Suppressor macrophage treated with lipopolysaccharide for 1 hour (primary cell): ENCODE data around the gene BTBD9.

Experiments
- DNase-seq, 3 donors: peaks; one replicate each; pipeline ENCODE4 v3.0.0-alpha.2; 2020 to 2022

BTBD9 gene

DNA sequence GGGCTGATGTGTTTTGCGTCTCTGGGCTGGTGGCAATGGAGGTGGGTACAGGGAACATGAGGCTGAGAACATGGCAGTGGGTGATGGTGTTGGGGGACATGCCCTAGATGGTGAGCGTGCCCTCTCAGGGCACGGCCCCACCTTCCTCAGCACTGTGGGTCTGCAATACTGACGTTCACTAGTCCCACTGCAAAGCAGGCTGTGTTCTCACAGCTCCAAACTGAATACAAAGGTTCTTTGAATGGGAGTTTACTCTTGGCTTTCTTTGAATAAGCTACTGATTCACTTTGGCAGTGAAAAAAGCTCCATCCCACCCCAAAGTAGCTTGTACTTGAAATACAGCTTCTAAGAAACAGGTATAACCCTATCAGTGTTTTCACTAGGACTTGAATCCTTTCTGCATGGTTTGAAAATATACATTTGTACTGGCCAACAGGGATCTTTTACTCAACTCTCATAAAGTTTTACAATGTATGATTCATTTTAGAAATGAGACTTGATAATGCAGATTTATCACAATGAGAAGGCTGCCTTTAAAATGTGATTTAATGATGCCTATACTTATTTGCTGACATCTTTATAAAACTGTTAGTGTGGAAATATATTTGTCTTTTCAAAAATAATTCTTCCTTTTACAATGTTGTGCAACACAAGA, 419.5 kb downstream of the BTBD9 start:
- no peak for DNase-seq

DNA sequence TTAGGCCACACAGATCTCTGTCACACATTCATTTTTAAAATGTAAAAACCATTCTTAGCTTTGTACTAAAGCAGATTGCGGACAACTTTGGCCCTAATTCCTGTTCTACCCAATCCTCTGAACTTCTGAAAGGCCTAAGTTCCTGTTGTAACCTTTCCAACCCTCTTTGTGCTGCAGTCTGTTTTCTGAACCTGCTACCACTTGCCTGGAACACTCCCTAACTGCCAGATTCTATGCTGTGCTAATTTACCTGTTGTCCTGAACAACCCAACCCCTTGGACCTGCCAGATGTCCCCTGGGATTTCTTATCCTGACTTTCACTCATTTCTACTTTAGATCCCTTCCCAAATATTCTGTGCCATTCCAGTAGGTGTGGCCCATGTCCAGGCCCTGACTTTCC, 421.5 kb downstream of the BTBD9 start:
- DNase-seq: no peak

DNA sequence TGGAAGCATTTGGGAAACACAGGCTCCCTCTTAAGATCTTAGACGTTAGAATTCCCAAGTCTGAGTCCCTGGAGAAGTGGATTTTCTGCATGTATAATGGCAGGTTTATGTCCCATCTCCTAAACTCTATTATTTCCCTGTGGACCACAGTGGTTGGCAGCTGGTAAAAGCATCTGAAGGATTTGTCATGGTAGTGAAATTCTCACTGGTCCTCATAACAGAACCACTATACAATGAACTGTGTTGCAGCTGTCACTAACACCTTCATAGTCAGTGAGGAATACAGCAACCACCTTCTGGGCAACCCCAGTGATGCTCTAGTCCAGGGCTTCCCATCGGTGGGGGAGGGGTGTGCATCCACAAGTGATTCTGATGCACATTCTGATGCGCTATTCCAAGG, 423.3 kb downstream of the BTBD9 start:
- no peak for DNase-seq

GRCh38 chr6:38215651-38216311, 423.9 kb downstream of the BTBD9 start:
- DNase-seq: no peak

GRCh38 chr6:38215225-38215624, 424.5 kb downstream of the BTBD9 start:
- no peak for DNase-seq

GRCh38 chr6:38214159-38214558, 425.6 kb downstream of the BTBD9 start:
- no peak for DNase-seq

GRCh38 chr6:38213251-38213658, 426.5 kb downstream of the BTBD9 start:
- DNase-seq: no peak

DNA sequence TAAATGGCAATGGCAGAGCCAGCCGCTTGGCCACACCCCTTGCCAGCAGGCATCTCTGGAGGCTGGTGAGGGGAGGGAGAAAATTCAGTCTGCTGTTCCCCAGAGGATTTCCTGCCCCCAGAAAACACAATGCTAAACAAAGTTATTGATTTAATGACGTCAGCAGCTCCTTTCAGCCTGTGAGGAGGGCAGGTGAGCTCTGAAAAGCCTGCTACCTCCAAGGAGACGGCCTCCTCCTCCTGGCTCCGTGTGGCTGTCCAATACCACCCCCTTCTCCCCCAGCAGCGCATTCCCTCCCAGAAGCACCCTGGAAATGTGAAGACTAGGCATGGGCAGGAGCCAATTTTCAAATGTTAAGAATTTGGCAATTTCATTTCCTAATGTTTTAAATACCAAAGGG, 427.1 kb downstream of the BTBD9 start:
- DNase-seq: no peak

- no peak for DNase-seq
These were observed 427.6 kb downstream of the BTBD9 start for GRCh38 chr6:38212116-38212515.

DNA sequence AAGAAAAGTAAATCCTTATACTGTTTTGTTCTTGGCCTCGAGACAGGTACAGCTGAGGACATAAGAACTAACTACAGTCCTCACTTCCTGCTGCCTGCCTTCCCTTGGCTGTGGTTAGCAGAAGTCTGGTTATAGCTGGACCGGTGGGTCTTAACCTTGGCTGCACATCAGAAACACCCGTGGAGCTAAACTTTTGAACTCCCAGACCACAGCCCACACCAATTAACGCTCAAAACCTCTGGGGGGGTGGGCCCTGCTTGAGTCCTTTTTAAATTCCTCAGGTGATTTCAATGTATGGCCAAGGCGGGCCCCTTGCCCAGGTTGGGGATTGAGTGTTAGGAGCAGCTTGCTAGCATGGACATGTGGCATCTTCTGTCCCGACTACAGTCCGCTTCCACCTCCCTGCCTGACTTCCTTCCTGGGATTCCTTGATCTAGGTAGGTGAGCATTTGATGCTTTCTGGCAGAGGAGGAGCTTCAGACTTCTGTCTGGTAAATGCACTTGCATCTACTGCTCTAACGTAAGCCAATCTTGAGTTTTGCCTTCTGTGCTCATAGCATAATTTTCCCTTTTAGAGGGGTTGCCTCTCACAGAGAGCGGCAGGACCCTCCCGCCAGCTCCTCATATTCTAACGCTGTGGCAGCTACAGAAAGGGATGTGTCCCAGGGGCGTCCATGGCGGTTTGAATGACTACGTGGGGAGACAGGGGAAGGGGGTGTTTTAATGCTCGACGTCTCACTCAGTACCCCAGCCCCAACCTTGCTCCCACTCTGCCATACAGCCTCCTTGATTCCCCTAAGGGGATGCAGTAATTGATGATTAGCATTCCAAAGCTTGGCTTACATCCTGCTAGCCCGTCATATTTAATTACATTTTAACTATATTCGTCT, 430.1 kb downstream of the BTBD9 start:
- DNase-seq: no peak

GRCh38 chr6:38208028-38208427, 431.7 kb downstream of the BTBD9 start:
- DNase-seq: no peak

DNA sequence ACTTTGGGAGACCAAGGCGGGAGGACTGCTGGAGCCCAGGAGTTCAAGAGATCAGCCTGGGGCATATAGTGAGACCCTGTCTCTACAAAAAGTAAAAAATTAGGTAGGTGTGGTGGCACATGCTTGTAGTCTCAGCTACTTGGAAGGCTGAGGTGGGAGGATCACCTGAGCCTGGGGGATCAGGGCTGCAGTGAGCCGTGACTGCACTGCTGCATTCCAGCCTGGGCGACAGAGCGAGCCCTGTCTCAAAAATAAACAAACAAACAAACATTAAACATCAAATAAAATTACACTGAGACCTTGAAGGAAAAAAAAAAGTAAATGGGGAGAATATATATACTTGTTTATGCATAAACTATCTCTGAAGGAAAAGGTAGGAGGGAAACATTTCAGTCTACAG, 432.4 kb downstream of the BTBD9 start:
- DNase-seq: no peak

DNA sequence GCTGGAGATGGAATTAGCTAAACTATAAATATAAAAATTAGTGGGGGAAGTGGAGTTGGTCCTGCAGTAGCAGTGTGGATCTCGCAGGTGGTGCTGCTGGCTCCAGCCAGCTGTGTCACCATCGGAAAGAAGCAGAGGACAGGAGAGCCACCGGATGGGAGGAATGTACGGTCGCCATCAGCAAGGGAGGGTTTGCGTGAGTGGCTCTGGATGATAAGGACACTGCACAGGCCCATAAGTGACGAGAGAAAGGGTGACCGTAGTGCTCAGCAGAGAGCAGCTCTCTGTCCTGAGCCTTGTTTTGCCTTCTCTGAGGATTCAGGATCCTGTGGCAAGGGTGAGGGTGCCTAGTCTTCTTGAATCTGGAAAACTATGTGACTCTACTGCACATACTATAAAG, 441.5 kb downstream of the BTBD9 start:
- no peak for DNase-seq

GRCh38 chr6:38195113-38195635, 444.6 kb downstream of the BTBD9 start:
- DNase-seq: no peak

GRCh38 chr6:38194589-38194988, 445.1 kb downstream of the BTBD9 start:
- no peak for DNase-seq

DNA sequence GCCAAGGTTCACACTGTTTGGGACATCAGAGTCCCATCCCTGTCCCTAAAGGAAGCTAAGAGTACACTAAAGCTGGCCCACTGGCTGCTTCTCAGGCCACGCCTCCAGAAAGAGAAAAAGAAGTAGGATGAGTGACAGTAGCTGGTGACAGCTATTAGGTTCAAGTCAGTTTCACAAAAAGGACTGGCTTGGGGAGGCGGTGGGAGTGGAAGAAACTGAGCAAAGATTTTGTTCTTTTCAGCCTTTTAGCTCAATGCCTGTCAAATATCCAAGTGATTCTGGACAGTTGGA, 445.5 kb downstream of the BTBD9 start:
- no peak for DNase-seq

DNA sequence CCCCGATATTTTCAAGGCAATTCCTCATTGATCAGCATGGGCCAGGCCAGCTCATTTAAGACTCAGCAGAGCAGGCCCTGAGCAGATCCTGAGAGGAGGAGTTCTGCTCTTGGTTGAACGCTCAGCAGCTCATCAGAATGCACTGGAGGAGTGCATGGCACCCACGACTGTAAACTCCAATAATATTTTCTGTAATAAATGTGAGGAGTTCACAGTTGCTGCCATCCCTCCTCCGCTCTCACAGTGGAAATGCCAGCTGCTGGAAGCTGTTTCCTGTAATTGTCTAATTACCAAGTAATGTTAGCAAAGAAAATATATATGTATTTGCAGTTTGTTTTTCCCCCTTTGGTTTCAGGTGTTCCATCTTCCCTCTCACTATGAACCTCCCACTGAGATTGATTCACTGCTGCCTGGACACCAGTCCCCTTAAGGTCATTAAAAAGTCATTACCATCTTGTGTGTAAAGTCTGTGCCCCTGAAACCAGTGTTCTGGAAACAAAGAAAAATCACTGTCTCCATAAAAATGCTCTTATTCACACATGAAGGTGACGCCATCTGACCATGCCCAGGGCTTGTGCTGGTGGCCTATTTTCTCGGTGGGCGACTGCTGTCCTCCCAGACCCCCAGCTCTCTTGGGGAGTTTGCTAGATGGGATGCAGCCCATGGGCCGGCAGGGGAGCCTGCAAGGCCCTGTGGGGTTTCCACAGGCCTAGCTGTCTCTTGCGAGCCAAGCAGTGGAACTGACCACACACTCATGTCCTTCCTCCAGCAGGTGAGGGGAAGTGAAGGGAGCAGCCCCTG, 446.0 kb downstream of the BTBD9 start:
- no peak for DNase-seq

DNA sequence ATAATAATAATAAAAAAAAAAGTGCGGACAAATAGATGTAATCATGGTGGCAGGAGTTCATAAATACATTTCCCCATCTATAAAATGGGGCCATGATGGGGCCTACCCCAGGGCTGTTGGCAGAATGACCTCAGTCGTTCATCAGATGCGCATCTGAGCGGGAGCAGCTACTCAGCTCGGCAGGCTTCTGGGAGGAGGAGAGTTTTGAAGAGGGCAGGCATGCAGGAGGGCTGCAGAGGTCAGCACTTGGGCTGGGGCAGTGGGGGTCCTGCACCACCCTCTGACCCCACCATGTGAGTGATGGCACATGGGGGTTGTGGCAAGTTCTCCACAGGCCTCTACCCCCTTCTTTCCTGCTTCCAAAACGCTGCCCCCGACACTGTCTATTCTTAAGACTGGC, 446.7 kb downstream of the BTBD9 start:
- DNase-seq: no peak

- DNase-seq: no peak
These were observed 447.2 kb downstream of the BTBD9 start for GRCh38 chr6:38192487-38192886.

DNA sequence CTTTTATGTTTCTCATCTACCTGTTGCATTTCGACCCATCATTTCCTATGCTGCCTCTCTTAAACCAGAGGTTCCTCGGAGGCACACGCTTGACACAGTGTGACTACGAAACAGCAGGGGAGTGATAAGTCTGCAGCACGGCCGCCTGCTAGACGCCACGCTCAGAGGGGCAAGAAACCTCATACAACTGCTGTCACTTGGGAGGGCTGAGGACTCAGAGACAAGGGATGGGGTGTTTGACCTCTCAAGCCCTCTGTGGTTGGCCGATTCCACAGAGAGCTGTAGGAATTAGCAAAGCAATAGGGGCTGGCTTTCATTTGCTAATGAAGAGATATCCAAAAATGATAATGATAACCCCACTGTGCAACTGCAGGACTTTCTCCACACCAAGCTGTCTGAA, 447.7 kb downstream of the BTBD9 start:
- DNase-seq: no peak

DNA sequence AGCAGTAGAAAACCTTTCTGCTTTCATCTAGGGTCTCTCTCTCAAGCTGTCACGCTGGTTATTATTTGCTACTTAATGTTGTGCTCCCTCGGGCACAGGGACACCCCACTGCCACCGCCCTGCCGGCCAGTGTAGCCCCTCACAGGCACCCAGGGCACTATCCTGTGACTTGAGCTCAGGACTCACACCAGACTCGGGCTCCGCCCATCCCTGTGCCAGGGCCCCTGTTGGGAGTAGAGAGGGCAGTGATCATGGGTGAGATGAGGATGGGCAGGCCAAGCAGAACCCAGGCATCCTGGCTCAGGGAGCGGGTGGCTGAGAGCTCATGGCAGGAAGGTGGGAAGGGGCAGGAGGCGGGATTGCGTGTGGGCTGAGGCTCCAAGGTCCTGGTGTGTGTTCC, 448.3 kb downstream of the BTBD9 start:
- DNase-seq: no peak

GRCh38 chr6:38188677-38189335, 450.9 kb downstream of the BTBD9 start:
- DNase-seq: no peak
